Fibroblast of villous mesenchyme (primary cell): Measurements from ENCODE around the gene HMCN1. TPM values are rescaled to one million over a fixed set of nuclear protein-coding genes. Genes with fewer than 3 reads are reported as not detected.

ENCODE experiments used
- DNase-seq: peaks from one replicate; pipeline ENCODE4 v3.0.0-alpha.2; 2010; ENCODE audit warnings: low read depth
- H3K4me3 ChIP-seq: 2 replicates; pipeline ENCODE4 v1.5.1; 2011; ENCODE audit warnings: low read depth, mild to moderate bottlenecking, low read length
- CTCF ChIP-seq: IDR thresholded peaks from 2 replicates; pipeline ENCODE4 v1.5.1; 2012; ENCODE audit warnings: low read depth, mild to moderate bottlenecking, low read length; ENCODE audit not compliant: insufficient read depth
- total RNA-seq: library from RNA; depleted of rRNA; stranded (reverse); fragments of >200 nt; gene quantifications from 2 replicates; pipeline ENCODE4 v1.2.3, GENCODE V29; 2012

HMCN1 gene
- total RNA-seq, 1 donor = 5.2 TPM

GRCh38 chr1:185734929-185735700 is 924 bp downstream of the HMCN1 start:
- DNase-seq = peak; percentile 7
- no peak for TF ChIP-seq CTCF
- H3K4me3 ChIP-seq = no peak overlapping the region

- no peak overlapping the region for H3K4me3 ChIP-seq
Measured at GRCh38 chr1:185735701-185736064, 1.5 kb downstream of the HMCN1 start.

GRCh38 chr1:185739967-185740366 is 5.8 kb downstream of the HMCN1 start:
- DNase-seq = no peak
- no peak overlapping the region for H3K4me3 ChIP-seq
- no peak for TF ChIP-seq CTCF

More at GRCh38 chr1:185735701-185736064, 1.5 kb downstream of the HMCN1 start:
- no peak for DNase-seq
- TF ChIP-seq CTCF = no peak

- no peak for TF ChIP-seq CTCF
- DNase-seq = no peak
- H3K4me3 ChIP-seq = no peak overlapping the region
Measured at GRCh38 chr1:185741551-185741950, 7.4 kb downstream of the HMCN1 start.

- no peak for TF ChIP-seq CTCF
- no peak overlapping the region for H3K4me3 ChIP-seq
- no peak for DNase-seq
Measured at GRCh38 chr1:185742403-185742802, 8.2 kb downstream of the HMCN1 start.

GRCh38 chr1:185745165-185745564 is 11.0 kb downstream of the HMCN1 start:
- no peak for TF ChIP-seq CTCF
- no peak for DNase-seq

GRCh38 chr1:185759061-185759460 is 24.9 kb downstream of the HMCN1 start:
- H3K4me3 ChIP-seq = no peak overlapping the region
- no peak for DNase-seq
- no peak for TF ChIP-seq CTCF

More at GRCh38 chr1:185745165-185745564, 11.0 kb downstream of the HMCN1 start:
- no peak overlapping the region for H3K4me3 ChIP-seq
